Activated naive CD4-positive, alpha-beta T cell treated with anti-CD3 and anti-CD28 coated beads, Interleukin-2, amount 10 ng/mL, durations not matched to agents 7 days and 5 days (primary cell): ENCODE data around the gene GPR137B.
"Not testable (repeated sequence)": the region's sequence is repeated elsewhere in the genome, so short reads cannot be mapped to it uniquely, and the experiment has no call there.

Experiments used
- CTCF ChIA-PET: fragments of 350-600 bp; sonication (Branson Sonifier 250); formaldehyde crosslinking; loops from one replicate; lab custom pipeline; 2021; ENCODE audit warnings: antibody characterized with exemption; lab: Charles Lee
- DNase-seq: peaks from one replicate; pipeline ENCODE4 v3.0.0-alpha.2; 2020
- H3K27ac Mint-ChIP-seq: one replicate; pipeline ENCODE4 v1.8.0; 2021; ENCODE audit warnings: mild to moderate bottlenecking, moderate library complexity, mixed read lengths
- H3K27me3 Mint-ChIP-seq: one replicate; pipeline ENCODE4 v1.8.0; 2021; ENCODE audit warnings: mild to moderate bottlenecking, mixed read lengths
- H3K36me3 Mint-ChIP-seq: one replicate; pipeline ENCODE4 v1.8.0; 2021; ENCODE audit warnings: mixed read lengths
- H3K4me1 Mint-ChIP-seq: one replicate; pipeline ENCODE4 v1.8.0; 2021; ENCODE audit warnings: mixed read lengths
- H3K4me3 Mint-ChIP-seq: one replicate; pipeline ENCODE4 v1.8.0; 2021; ENCODE audit warnings: mild to moderate bottlenecking, moderate library complexity, mixed read lengths
- H3K9me3 Mint-ChIP-seq: one replicate; pipeline ENCODE4 v1.8.0; 2021; ENCODE audit warnings: mixed read lengths

The GPR137B gene

GRCh38 chr1:236166041-236166440 is 23.7 kb downstream of the GPR137B start:
- CTCF ChIA-PET: no interaction called here
- no peak overlapping the region for H3K27ac Mint-ChIP-seq

GRCh38 chr1:236167154-236167553 is 24.8 kb downstream of the GPR137B start:
- Mint-ChIP-seq H3K27ac (no peak overlapping the region), H3K4me1 (no peaks in the 10 kb centered on the region), H3K27me3 (no peaks in the 10 kb centered on the region), H3K9me3 (peaks cover under 1% of the 10 kb centered on the region), H3K4me3 (no peak overlapping the region), H3K36me3 (peaks cover 2% of the 10 kb centered on the region)
- no peak for DNase-seq
- CTCF ChIA-PET: no interaction called here

More at GRCh38 chr1:236166041-236166440, 23.7 kb downstream of the GPR137B start:
- no peak for DNase-seq
- Mint-ChIP-seq H3K27me3 (no peaks in the 10 kb centered on the region), H3K4me3 (no peak overlapping the region), H3K36me3 (peaks cover 8% of the 10 kb centered on the region), H3K9me3 (peaks cover 11% of the 10 kb centered on the region), H3K4me1 (no peaks in the 10 kb centered on the region)

GRCh38 chr1:236167578-236167977 is 25.2 kb downstream of the GPR137B start:
- CTCF ChIA-PET: no interaction called here
- no peaks in the 10 kb centered on the region for H3K4me1 Mint-ChIP-seq
- H3K9me3 Mint-ChIP-seq: no peaks in the 10 kb centered on the region
- peaks cover 2% of the 10 kb centered on the region for H3K36me3 Mint-ChIP-seq
- H3K4me3 Mint-ChIP-seq: no peak overlapping the region
- H3K27me3 Mint-ChIP-seq: no peaks in the 10 kb centered on the region
- H3K27ac Mint-ChIP-seq: no peak overlapping the region
- no peak for DNase-seq

GRCh38 chr1:236168716-236169429 is 26.5 kb downstream of the GPR137B start:
- Mint-ChIP-seq H3K36me3 (peaks cover 2% of the 10 kb centered on the region), H3K4me3 (no peak overlapping the region), H3K27me3 (peaks cover 4% of the 10 kb centered on the region), H3K9me3 (no peaks in the 10 kb centered on the region), H3K27ac (no peak overlapping the region), H3K4me1 (no peaks in the 10 kb centered on the region)
- CTCF ChIA-PET: no interaction called here
- DNase-seq: no peak

GRCh38 chr1:236172041-236172579 is 29.8 kb downstream of the GPR137B start:
- CTCF ChIA-PET: no interaction called here

GRCh38 chr1:236173174-236173767 is 30.9 kb downstream of the GPR137B start:
- CTCF ChIA-PET: no interaction called here
- no peak overlapping the region for H3K27ac Mint-ChIP-seq
- no peaks in the 10 kb centered on the region for H3K9me3 Mint-ChIP-seq
- H3K4me1 Mint-ChIP-seq: no peaks in the 10 kb centered on the region
- H3K27me3 Mint-ChIP-seq: peaks cover 4% of the 10 kb centered on the region
- no peak for DNase-seq
- no peak overlapping the region for H3K4me3 Mint-ChIP-seq
- no peaks in the 10 kb centered on the region for H3K36me3 Mint-ChIP-seq

More at GRCh38 chr1:236172041-236172579, 29.8 kb downstream of the GPR137B start:
- no peak overlapping the region for H3K4me3 Mint-ChIP-seq
- peaks cover 4% of the 10 kb centered on the region for H3K27me3 Mint-ChIP-seq
- H3K27ac Mint-ChIP-seq: no peak overlapping the region
- H3K4me1 Mint-ChIP-seq: no peaks in the 10 kb centered on the region
- H3K36me3 Mint-ChIP-seq: no peaks in the 10 kb centered on the region
- no peak for DNase-seq
- no peaks in the 10 kb centered on the region for H3K9me3 Mint-ChIP-seq

- Mint-ChIP-seq H3K36me3 (no peaks in the 10 kb centered on the region), H3K27ac (no peak overlapping the region), H3K9me3 (no peaks in the 10 kb centered on the region), H3K4me3 (no peak overlapping the region), H3K27me3 (peaks cover 4% of the 10 kb centered on the region), H3K4me1 (no peaks in the 10 kb centered on the region)
- DNase-seq: no peak
- CTCF ChIA-PET: interaction anchor here (0.6 kb wide), 1 partner anchor 11 kb away, joined by 3 read pairs; no protein-coding TSS in a partner anchor
Observed at GRCh38 chr1:236175642-236176336, 33.5 kb downstream of the GPR137B start.

- Mint-ChIP-seq H3K27me3 (peaks cover 4% of the 10 kb centered on the region), H3K36me3 (no peaks in the 10 kb centered on the region), H3K4me1 (no peaks in the 10 kb centered on the region), H3K27ac (no peak overlapping the region), H3K4me3 (no peak overlapping the region), H3K9me3 (no peaks in the 10 kb centered on the region)
- CTCF ChIA-PET: interaction anchor here (0.6 kb wide), 1 partner anchor 11 kb away, joined by 3 read pairs; no protein-coding TSS in a partner anchor
- no peak for DNase-seq
Observed at GRCh38 chr1:236176337-236177336, 34.3 kb downstream of the GPR137B start.

- Mint-ChIP-seq H3K27ac (no peak overlapping the region), H3K4me3 (no peak overlapping the region), H3K27me3 (no peaks in the 10 kb centered on the region), H3K36me3 (no peaks in the 10 kb centered on the region), H3K9me3 (no peaks in the 10 kb centered on the region), H3K4me1 (no peaks in the 10 kb centered on the region)
- CTCF ChIA-PET: no interaction called here
- no peak for DNase-seq
Observed at GRCh38 chr1:236179634-236180033, 37.3 kb downstream of the GPR137B start.

- Mint-ChIP-seq H3K27me3 (no peaks in the 10 kb centered on the region), H3K4me3 (no peak overlapping the region), H3K9me3 (no peaks in the 10 kb centered on the region), H3K4me1 (peaks cover 4% of the 10 kb centered on the region), H3K36me3 (no peaks in the 10 kb centered on the region), H3K27ac (no peak overlapping the region)
- no peak for DNase-seq
- CTCF ChIA-PET: no interaction called here
Observed at GRCh38 chr1:236181059-236181458, 38.7 kb downstream of the GPR137B start.

GRCh38 chr1:236185687-236186086 is 43.3 kb downstream of the GPR137B start:
- CTCF ChIA-PET: no interaction called here
- no peak for DNase-seq
- Mint-ChIP-seq H3K9me3 (no peaks in the 10 kb centered on the region), H3K4me3 (no peak overlapping the region), H3K4me1 (peaks cover 4% of the 10 kb centered on the region), H3K27ac (no peak overlapping the region), H3K36me3 (no peaks in the 10 kb centered on the region), H3K27me3 (no peaks in the 10 kb centered on the region)

- CTCF ChIA-PET, H3K9me3 Mint-ChIP-seq, DNase-seq, H3K4me1 Mint-ChIP-seq, H3K27ac Mint-ChIP-seq, H3K4me3 Mint-ChIP-seq, H3K27me3 Mint-ChIP-seq, H3K36me3 Mint-ChIP-seq: not testable (repeated sequence)
Observed at GRCh38 chr1:236186471-236186870, 44.1 kb downstream of the GPR137B start.

- H3K27me3 Mint-ChIP-seq, CTCF ChIA-PET, DNase-seq, H3K36me3 Mint-ChIP-seq, H3K4me3 Mint-ChIP-seq, H3K4me1 Mint-ChIP-seq, H3K9me3 Mint-ChIP-seq, H3K27ac Mint-ChIP-seq: not testable (repeated sequence)
Observed at GRCh38 chr1:236188084-236188483, 45.7 kb downstream of the GPR137B start.
